DND-41 (cell line): ENCODE results near the gene ARNT2.

ENCODE experiments used
- ATAC-seq: fragments of 200-7000 bp; cut with Tn5 transposase; 3 replicates; pipeline ENCODE4 v1.9.1; 2021; ENCODE audit warnings: low read depth; ENCODE audit not compliant: insufficient read depth
- DNase-seq: peaks from one replicate; pipeline ENCODE4 v3.0.0-alpha.2; 2020
- H2AFZ ChIP-seq: 2 replicates; pipeline ENCODE4 v1.6.0; 2012; ENCODE audit warnings: low read depth, low read length
- H3K27ac ChIP-seq: 2 replicates; pipeline ENCODE4 v1.5.1; 2012; ENCODE audit warnings: low read length, inconsistent platforms
- H3K27me3 ChIP-seq: fragments of 200-600 bp; sonication (generic); 2 replicates; pipeline ENCODE4 v1.6.0; 2012; ENCODE audit warnings: low read length, mild to moderate bottlenecking, inconsistent platforms; ENCODE audit not compliant: insufficient read depth, poor library complexity
- H3K36me3 ChIP-seq: 2 replicates; pipeline ENCODE4 v1.5.1; 2012; ENCODE audit warnings: low read length, inconsistent platforms; ENCODE audit not compliant: insufficient read depth
- H3K4me1 ChIP-seq: 2 replicates; pipeline ENCODE4 v1.5.1; 2012; ENCODE audit warnings: mild to moderate bottlenecking, low read length; ENCODE audit not compliant: insufficient read depth
- H3K4me2 ChIP-seq: 2 replicates; pipeline ENCODE4 v1.6.0; 2012; ENCODE audit warnings: mild to moderate bottlenecking, moderate library complexity, low read length, inconsistent platforms; ENCODE audit not compliant: insufficient read depth
- H3K4me3 ChIP-seq, 2 experiments: fragments of 200-600 bp in 1 of 2; shearing (Covaris generic) in 1 of 2; 2 replicates each; pipeline ENCODE4 v1.5.1; 2012 to 2016; ENCODE audit warnings: inconsistent platforms in 2 of 2, low read length in 2 of 2, mild to moderate bottlenecking in 2 of 2, low read depth in 1 of 2, moderate library complexity in 1 of 2
- H3K79me2 ChIP-seq: 2 replicates; pipeline ENCODE4 v1.6.0; 2012; ENCODE audit warnings: low read length, inconsistent platforms; ENCODE audit not compliant: insufficient read depth
- H3K9ac ChIP-seq: 2 replicates; pipeline ENCODE4 v1.6.0; 2012; ENCODE audit warnings: low read depth, mild to moderate bottlenecking, inconsistent platforms, low read length, moderate library complexity
- H3K9me3 ChIP-seq: 2 replicates; pipeline ENCODE4 v1.5.1; 2012; ENCODE audit warnings: low read length, moderate library complexity, mild to moderate bottlenecking, inconsistent platforms; ENCODE audit not compliant: insufficient read depth, severe bottlenecking
- H4K20me1 ChIP-seq: 2 replicates; pipeline ENCODE4 v1.6.0; 2012; ENCODE audit warnings: low read length; ENCODE audit not compliant: insufficient read depth
- CTCF ChIP-seq: IDR thresholded peaks from 2 replicates; pipeline ENCODE4 v1.5.1; 2012; ENCODE audit warnings: borderline replicate concordance, low read length, moderate library complexity, mild to moderate bottlenecking; ENCODE audit not compliant: poor library complexity, severe bottlenecking; ENCODE audit errors: extremely low read depth
- EZH2 ChIP-seq: IDR thresholded peaks from 3 replicates; pipeline ENCODE4 v1.6.1; 2012; ENCODE audit warnings: borderline replicate concordance, low read depth, mild to moderate bottlenecking, moderate library complexity, low read length, inconsistent platforms; ENCODE audit not compliant: severe bottlenecking

Gene ARNT2

GRCh38 chr15:80547264-80547663 is 143.1 kb downstream of the ARNT2 start:
- no peak for ATAC-seq
- DNase-seq: no peak
- no peak overlapping the region for H3K27ac ChIP-seq
- H3K79me2 ChIP-seq: no peaks in the 10 kb centered on the region
- no peaks in the 10 kb centered on the region for H3K4me1 ChIP-seq
- H4K20me1 ChIP-seq: no peaks in the 10 kb centered on the region
- H3K9me3 ChIP-seq: no peaks in the 10 kb centered on the region
- no peak for TF ChIP-seq EZH2
- no peak for TF ChIP-seq CTCF
- H3K9ac ChIP-seq: no peak overlapping the region
- H3K4me2 ChIP-seq: no peak overlapping the region
- no peak overlapping the region for H2AFZ ChIP-seq
- H3K27me3 ChIP-seq: peaks cover 2% of the 10 kb centered on the region
- no peaks in the 10 kb centered on the region for H3K36me3 ChIP-seq
- H3K4me3 ChIP-seq: no peak overlapping the region

GRCh38 chr15:80549191-80549590 is 145.0 kb downstream of the ARNT2 start:
- TF ChIP-seq CTCF: no peak
- TF ChIP-seq EZH2: no peak

GRCh38 chr15:80549654-80550053 is 145.5 kb downstream of the ARNT2 start:
- Histone ChIP-seq H3K4me2 (no peak overlapping the region), H3K36me3 (no peaks in the 10 kb centered on the region), H3K4me1 (no peaks in the 10 kb centered on the region), H3K27ac (no peak overlapping the region), H4K20me1 (no peaks in the 10 kb centered on the region), H3K79me2 (no peaks in the 10 kb centered on the region), H3K4me3 (no peak overlapping the region), H3K9ac (no peak overlapping the region), H3K9me3 (no peaks in the 10 kb centered on the region), H2AFZ (no peak overlapping the region), H3K27me3 (peaks cover 8% of the 10 kb centered on the region)
- no peak for ATAC-seq
- no peak for DNase-seq
- no peak for TF ChIP-seq CTCF
- no peak for TF ChIP-seq EZH2

More at GRCh38 chr15:80549191-80549590, 145.0 kb downstream of the ARNT2 start:
- Histone ChIP-seq H4K20me1 (no peaks in the 10 kb centered on the region), H3K79me2 (no peaks in the 10 kb centered on the region), H2AFZ (no peak overlapping the region), H3K4me2 (no peak overlapping the region), H3K4me3 (no peak overlapping the region), H3K36me3 (no peaks in the 10 kb centered on the region), H3K27ac (no peak overlapping the region), H3K27me3 (peaks cover 8% of the 10 kb centered on the region), H3K9ac (no peak overlapping the region), H3K9me3 (no peaks in the 10 kb centered on the region), H3K4me1 (no peaks in the 10 kb centered on the region)
- no peak for DNase-seq
- ATAC-seq: no peak
